ENCODE data around the gene RABEPK.
"Not testable (repeated sequence)": the region's sequence is repeated elsewhere in the genome, so short reads cannot be mapped to it uniquely, and the experiment has no call there.

DNA sequence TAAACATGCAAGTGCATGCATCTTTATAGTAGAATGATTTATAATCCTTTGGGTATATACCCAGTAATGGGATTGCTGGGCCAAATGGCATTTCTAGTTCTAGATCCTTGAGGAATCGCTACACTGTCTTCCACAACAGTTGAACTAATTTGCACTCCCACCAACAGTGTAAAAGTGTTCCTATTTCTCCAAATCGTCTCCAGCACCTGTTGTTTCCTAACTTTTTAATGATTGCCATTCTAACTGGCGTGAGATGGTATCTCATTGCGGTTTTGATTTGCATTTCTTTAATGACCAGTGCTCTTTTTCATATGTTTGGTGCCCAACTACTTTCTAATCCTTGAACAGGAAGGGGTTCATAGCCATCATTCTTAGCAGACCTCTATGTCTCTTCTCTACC is 18.6 kb upstream of the RABEPK start:
- TF ChIP-seq POLR2A (IDR thresholded peaks at IDR 0.05): not testable (repeated sequence)
- TF ChIP-seq, protein P1, sequence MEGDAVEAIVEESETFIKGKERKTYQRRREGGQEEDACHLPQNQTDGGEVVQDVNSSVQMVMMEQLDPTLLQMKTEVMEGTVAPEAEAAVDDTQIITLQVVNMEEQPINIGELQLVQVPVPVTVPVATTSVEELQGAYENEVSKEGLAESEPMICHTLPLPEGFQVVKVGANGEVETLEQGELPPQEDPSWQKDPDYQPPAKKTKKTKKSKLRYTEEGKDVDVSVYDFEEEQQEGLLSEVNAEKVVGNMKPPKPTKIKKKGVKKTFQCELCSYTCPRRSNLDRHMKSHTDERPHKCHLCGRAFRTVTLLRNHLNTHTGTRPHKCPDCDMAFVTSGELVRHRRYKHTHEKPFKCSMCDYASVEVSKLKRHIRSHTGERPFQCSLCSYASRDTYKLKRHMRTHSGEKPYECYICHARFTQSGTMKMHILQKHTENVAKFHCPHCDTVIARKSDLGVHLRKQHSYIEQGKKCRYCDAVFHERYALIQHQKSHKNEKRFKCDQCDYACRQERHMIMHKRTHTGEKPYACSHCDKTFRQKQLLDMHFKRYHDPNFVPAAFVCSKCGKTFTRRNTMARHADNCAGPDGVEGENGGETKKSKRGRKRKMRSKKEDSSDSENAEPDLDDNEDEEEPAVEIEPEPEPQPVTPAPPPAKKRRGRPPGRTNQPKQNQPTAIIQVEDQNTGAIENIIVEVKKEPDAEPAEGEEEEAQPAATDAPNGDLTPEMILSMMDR (IDR thresholded peaks at IDR 0.05): not testable (repeated sequence)
